ENCODE data around the gene RBM4B.

Gene RBM4B

DNA sequence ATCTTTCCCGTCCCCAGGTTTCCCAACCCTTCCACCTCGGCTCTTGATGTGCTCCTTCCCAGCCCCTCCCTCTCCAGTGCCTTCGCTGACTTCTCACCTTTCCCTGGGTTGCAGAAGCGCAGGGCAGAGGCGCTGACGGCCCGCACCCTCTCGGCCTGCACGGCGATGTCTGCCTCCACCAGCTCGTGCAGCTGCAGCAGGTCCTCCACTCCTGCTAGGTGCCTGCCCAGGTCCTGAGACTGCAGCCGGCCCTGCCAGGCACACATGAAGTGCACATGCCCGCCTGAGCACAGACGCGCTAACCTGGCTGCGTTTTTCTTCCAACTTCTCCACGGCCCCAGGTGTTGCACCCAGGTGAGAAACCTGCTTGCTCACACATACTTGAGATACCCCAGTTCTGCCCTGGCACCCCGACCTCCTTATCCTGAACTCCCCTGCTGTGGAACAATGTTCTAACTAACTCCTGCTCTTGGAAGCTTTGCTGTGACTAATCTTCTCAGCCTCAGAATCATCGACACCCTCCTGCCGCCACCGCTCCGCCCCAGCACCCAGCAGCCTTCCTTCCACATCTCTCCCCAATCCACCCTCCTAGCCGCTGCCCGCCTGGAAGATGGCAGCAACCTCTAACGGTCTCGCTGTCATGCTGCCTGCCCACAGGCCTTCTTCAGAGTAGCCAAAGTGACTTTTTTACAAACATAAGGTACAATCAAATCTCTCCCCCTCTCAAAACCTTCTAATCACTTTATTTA, 28.1 kb upstream of the RBM4B start:
- Histone ChIP-seq H3K9ac (ENCODE audit: low read depth, low read length) (no peak overlapping the region), H2AFZ (ENCODE audit: low read depth, low read length) (no peak overlapping the region), H3K4me3 (ENCODE audit: low read depth in 1 of 2, low read length in 2 of 2) (no peak overlapping the region), H3K27me3 (ENCODE audit: insufficient read depth, low read length, poor library complexity) (no peaks in the 10 kb centered on the region), H4K20me1 (ENCODE audit: insufficient read depth, low read length) (no peaks in the 10 kb centered on the region), H3K4me1 (ENCODE audit: insufficient read depth, low read length) (no peaks in the 10 kb centered on the region; the same call in 1 of the 2 replicates), H3K27ac (ENCODE audit: low read length) (no peak overlapping the region), H3K36me3 (ENCODE audit: insufficient read depth, low read length) (no peaks in the 10 kb centered on the region), H3K9me3 (ENCODE audit: insufficient read depth, low read length, severe bottlenecking) (no peaks in the 10 kb centered on the region), H3K4me2 (ENCODE audit: insufficient read depth, low read length) (no peak overlapping the region), H3K79me2 (ENCODE audit: insufficient read depth, low read length) (no peaks in the 10 kb centered on the region)
- TF ChIP-seq EZH2 (IDR thresholded peaks at IDR 0.05; ENCODE audit: borderline replicate concordance, low read depth, low read length, severe bottlenecking) = no peak
- TF ChIP-seq, protein P1, sequence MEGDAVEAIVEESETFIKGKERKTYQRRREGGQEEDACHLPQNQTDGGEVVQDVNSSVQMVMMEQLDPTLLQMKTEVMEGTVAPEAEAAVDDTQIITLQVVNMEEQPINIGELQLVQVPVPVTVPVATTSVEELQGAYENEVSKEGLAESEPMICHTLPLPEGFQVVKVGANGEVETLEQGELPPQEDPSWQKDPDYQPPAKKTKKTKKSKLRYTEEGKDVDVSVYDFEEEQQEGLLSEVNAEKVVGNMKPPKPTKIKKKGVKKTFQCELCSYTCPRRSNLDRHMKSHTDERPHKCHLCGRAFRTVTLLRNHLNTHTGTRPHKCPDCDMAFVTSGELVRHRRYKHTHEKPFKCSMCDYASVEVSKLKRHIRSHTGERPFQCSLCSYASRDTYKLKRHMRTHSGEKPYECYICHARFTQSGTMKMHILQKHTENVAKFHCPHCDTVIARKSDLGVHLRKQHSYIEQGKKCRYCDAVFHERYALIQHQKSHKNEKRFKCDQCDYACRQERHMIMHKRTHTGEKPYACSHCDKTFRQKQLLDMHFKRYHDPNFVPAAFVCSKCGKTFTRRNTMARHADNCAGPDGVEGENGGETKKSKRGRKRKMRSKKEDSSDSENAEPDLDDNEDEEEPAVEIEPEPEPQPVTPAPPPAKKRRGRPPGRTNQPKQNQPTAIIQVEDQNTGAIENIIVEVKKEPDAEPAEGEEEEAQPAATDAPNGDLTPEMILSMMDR (IDR thresholded peaks at IDR 0.05; ENCODE audit: borderline replicate concordance, extremely low read depth, low read length, poor library complexity, severe bottlenecking) = no peak
- no peak for DNase-seq
- no peak for ATAC-seq (ENCODE audit: insufficient read depth, low read depth)

DNA sequence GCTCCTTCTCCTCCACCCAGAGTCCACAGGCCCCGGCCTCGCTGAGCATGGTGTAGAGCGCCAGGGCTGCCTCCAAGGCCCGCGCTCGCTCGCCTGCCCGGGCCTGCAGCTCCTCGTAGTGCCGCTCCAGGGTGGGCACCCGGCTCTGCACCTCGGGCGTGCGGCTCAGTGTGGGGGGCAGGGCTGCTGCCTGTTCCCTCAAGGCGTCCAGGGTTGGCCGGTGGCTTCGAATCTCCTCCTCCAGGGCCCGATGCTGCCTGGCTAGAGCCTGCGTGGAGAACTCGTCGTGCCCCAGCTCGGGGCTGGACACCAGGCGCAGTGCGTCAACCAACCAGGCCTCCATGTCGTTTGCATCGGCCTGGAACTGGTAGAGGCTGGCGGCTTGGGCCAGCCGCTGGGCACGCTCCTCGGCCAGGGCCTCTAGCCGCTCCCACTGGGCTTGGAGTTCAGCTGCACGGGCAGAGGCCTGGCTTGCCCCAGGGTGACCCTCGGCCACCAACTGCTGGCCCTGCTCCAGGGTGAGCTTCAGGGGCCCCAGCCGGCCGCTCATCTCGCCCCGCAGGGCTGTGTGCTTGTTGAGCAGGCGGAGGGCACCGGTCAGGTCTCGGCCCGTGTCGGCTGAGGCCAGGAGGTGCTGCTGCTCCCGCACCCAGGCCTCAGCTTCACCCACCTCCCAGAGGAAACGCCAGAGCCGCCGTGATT, 27.1 kb upstream of the RBM4B start:
- DNase-seq = no peak
- H3K79me2 ChIP-seq (ENCODE audit: insufficient read depth, low read length) = no peaks in the 10 kb centered on the region
- H2AFZ ChIP-seq (ENCODE audit: low read depth, low read length) = no peak overlapping the region
- H4K20me1 ChIP-seq (ENCODE audit: insufficient read depth, low read length) = no peaks in the 10 kb centered on the region
- no peak overlapping the region for H3K4me2 ChIP-seq (ENCODE audit: insufficient read depth, low read length)
- no peaks in the 10 kb centered on the region for H3K9me3 ChIP-seq (ENCODE audit: insufficient read depth, low read length, severe bottlenecking)
- no peaks in the 10 kb centered on the region; the same call in 1 of the 2 replicates for H3K4me1 ChIP-seq (ENCODE audit: insufficient read depth, low read length)
- H3K4me3 ChIP-seq (ENCODE audit: low read depth in 1 of 2, low read length in 2 of 2) = no peak overlapping the region
- H3K27ac ChIP-seq (ENCODE audit: low read length) = no peak overlapping the region
- no peaks in the 10 kb centered on the region for H3K27me3 ChIP-seq (ENCODE audit: insufficient read depth, low read length, poor library complexity)
- H3K9ac ChIP-seq (ENCODE audit: low read depth, low read length) = no peak overlapping the region
- no peak for TF ChIP-seq EZH2 (IDR thresholded peaks at IDR 0.05; ENCODE audit: borderline replicate concordance, low read depth, low read length, severe bottlenecking)
- TF ChIP-seq, protein P1 (IDR thresholded peaks at IDR 0.05; ENCODE audit: borderline replicate concordance, extremely low read depth, low read length, poor library complexity, severe bottlenecking) = no peak
- H3K36me3 ChIP-seq (ENCODE audit: insufficient read depth, low read length) = no peaks in the 10 kb centered on the region
- ATAC-seq (ENCODE audit: insufficient read depth, low read depth) = no peak

DNA sequence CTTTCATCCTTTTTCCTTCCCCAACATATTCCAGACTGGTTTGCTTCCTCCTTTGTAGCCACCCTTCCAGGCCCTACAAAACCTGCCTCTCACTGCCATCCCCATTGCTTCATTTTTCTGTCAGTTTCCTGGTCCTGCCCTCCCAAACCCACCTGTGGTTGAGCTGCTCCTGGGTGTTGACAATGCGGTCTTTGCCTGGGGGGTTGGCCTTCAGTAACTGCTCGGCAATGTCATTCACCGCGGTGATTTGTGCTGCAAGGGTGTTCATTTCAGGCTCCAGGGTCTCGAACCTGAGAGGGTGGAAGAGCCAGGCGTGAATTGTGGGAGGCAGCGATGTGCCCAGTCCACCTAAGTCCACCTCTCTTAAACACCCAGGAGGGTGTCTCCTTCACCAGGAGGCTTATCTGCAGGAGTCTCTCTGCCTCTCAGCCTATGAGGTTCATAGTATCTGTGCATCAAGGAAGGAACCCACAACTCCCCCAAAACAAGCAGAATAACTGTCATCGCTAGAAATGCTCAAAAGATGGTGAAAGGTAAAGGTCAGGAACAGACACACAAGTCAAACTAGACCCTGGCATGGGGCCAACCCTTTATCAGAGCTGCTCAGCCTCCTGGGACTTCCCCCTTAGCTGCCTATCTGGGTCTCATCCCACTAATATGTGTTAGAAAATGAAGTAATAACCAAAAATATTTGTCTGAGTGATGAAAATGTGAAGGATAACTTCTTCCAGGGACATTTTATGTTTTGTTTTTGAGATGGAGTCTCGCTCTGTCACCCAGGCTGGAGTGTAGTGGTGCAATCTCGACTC, 23.9 kb upstream of the RBM4B start:
- ATAC-seq (ENCODE audit: insufficient read depth, low read depth) = no peak
- no peak overlapping the region for H3K9ac ChIP-seq (ENCODE audit: low read depth, low read length)
- no peaks in the 10 kb centered on the region; the same call in 1 of the 2 replicates for H3K4me1 ChIP-seq (ENCODE audit: insufficient read depth, low read length)
- DNase-seq = no peak
- no peaks in the 10 kb centered on the region for H3K36me3 ChIP-seq (ENCODE audit: insufficient read depth, low read length)
- TF ChIP-seq, protein P1 (IDR thresholded peaks at IDR 0.05; ENCODE audit: borderline replicate concordance, extremely low read depth, low read length, poor library complexity, severe bottlenecking) = no peak
- no peak for TF ChIP-seq EZH2 (IDR thresholded peaks at IDR 0.05; ENCODE audit: borderline replicate concordance, low read depth, low read length, severe bottlenecking)
- H3K27ac ChIP-seq (ENCODE audit: low read length) = no peak overlapping the region
- no peaks in the 10 kb centered on the region for H3K9me3 ChIP-seq (ENCODE audit: insufficient read depth, low read length, severe bottlenecking)
- no peak overlapping the region for H3K4me2 ChIP-seq (ENCODE audit: insufficient read depth, low read length)
- no peak overlapping the region for H2AFZ ChIP-seq (ENCODE audit: low read depth, low read length)
- H3K4me3 ChIP-seq (ENCODE audit: low read depth in 1 of 2, low read length in 2 of 2) = no peak overlapping the region
- no peaks in the 10 kb centered on the region for H4K20me1 ChIP-seq (ENCODE audit: insufficient read depth, low read length)
- no peaks in the 10 kb centered on the region for H3K27me3 ChIP-seq (ENCODE audit: insufficient read depth, low read length, poor library complexity)
- no peaks in the 10 kb centered on the region for H3K79me2 ChIP-seq (ENCODE audit: insufficient read depth, low read length)
